Measurements from ENCODE around the gene RPRD1B.

GRCh38 chr20:38131588-38132121 lies 98.1 kb downstream of the RPRD1B start:
- TF ChIP-seq POLR2A (IDR thresholded peaks at IDR 0.05; ENCODE audit: low read depth, low read length): no peak
- TF ChIP-seq CTCF (IDR thresholded peaks at IDR 0.05; ENCODE audit: extremely low read depth in 1 of 2, insufficient read depth in 1 of 2, low read depth in 1 of 2, low read length in 2 of 2): no peak
- no peak for TF ChIP-seq MAX (IDR thresholded peaks at IDR 0.05; ENCODE audit: insufficient read depth, insufficient read length)
- no peak for TF ChIP-seq MYC (IDR thresholded peaks at IDR 0.05; ENCODE audit: low read depth, low read length)
